ENCODE results near the gene PTPRN2. TPM values are rescaled to one million over a fixed set of nuclear protein-coding genes. Genes with fewer than 3 reads are reported as not detected.

The PTPRN2 gene
- total and polyA plus RNA-seq, 2 of the 13 experiments (the other 11 are each of a cell fraction or from before 2014, with no cell fraction given): 2.5 to 24.2 TPM

DNA sequence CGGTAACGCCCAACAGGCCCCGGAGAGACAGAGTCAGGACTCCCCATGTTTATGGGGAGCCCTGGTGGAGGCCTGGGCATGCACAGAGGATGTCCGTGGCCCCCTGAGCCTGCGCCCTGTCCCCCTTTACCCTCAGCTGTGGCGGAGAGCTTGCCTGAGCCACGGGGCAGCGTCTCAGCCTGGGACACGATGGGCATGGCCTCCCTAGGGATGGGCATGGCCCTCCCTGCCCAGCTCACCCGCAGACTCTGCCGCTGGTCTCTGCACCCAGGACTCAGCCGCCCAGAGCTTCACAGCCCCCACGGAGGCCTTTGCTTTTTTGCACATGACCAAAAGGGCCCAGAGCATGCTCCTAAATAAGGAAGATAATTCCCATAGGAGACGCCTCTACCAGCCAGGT, 394.2 kb downstream of the PTPRN2 start:
- no peak overlapping the region for H3K27ac ChIP-seq (ENCODE audit: extremely low read length, insufficient read depth, low read length)
- no peak overlapping the region for H3K4me2 ChIP-seq (ENCODE audit: low read depth, low read length)
- TF ChIP-seq AHR (CRISPR knock-in tag; IDR thresholded peaks at IDR 0.05) (no peak), SIN3A (IDR thresholded peaks at IDR 0.05; ENCODE audit: borderline replicate concordance, low read depth, low read length) (no peak), HOXA5 (CRISPR knock-in tag; IDR thresholded peaks at IDR 0.05) (no peak), ETV5 (CRISPR knock-in tag; IDR thresholded peaks at IDR 0.05; ENCODE audit: borderline replicate concordance) (no peak), REPIN1 (CRISPR knock-in tag; IDR thresholded peaks at IDR 0.05; ENCODE audit: borderline replicate concordance, low read depth) (no peak), ZBTB20 (CRISPR knock-in tag; IDR thresholded peaks at IDR 0.05; ENCODE audit: borderline replicate concordance, low read depth) (no peak), ZSCAN20 (CRISPR knock-in tag; IDR thresholded peaks at IDR 0.05; ENCODE audit: borderline replicate concordance) (no peak), ATRX (CRISPR knock-in tag; IDR thresholded peaks at IDR 0.05; ENCODE audit: borderline replicate concordance) (no peak), ZSCAN21 (CRISPR knock-in tag; IDR thresholded peaks at IDR 0.05; ENCODE audit: borderline replicate concordance) (no peak)
- TF ChIP-seq, protein P1, sequence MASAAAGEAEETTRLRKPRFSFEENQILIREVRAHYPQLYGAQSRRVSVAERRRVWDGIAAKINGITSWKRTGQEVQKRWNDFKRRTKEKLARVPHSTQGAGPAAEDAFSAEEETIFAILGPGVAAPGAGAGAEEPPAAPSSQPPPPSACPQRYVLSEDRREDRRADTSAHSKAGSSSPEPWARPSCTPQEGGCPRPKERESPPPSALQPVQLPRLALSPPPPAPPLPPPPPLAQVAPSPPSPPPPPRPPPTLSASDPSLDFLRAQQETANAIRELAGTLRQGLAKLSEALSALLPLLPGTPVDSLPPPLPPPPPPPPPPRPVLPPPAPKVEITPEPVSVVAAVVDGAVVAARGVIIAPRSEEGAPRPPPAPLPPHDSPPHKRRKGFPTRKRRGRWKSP (CRISPR knock-in tag; IDR thresholded peaks at IDR 0.05): no peak
- TF ChIP-seq, protein P2, sequence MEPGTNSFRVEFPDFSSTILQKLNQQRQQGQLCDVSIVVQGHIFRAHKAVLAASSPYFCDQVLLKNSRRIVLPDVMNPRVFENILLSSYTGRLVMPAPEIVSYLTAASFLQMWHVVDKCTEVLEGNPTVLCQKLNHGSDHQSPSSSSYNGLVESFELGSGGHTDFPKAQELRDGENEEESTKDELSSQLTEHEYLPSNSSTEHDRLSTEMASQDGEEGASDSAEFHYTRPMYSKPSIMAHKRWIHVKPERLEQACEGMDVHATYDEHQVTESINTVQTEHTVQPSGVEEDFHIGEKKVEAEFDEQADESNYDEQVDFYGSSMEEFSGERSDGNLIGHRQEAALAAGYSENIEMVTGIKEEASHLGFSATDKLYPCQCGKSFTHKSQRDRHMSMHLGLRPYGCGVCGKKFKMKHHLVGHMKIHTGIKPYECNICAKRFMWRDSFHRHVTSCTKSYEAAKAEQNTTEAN (CRISPR knock-in tag; conservative IDR thresholded peaks at IDR 0.05): no peak
- intact Hi-C loops (cut with micrococcal nuclease; ENCODE audit: unreplicated experiment) (no loop called here), in situ Hi-C loops (cut with HindIII; ENCODE audit: extremely low pct_ligation_motif_present, low pct_unique_long_range_greater_than_20kb) (no loop called here)
- DNase-seq (ENCODE audit: low spot score) (no peak), FAIRE-seq (no peak), ATAC-seq (no peak)
- POLR2A ChIA-PET: no interaction called here
- CTCF ChIA-PET (ENCODE audit: low intra/inter-chr PET ratio, low total read pairs): no interaction called here
- no peaks in the 10 kb centered on the region for H3K27me3 ChIP-seq (ENCODE audit: control insufficient read depth in 1 of 2, insufficient read depth in 2 of 2, low read length in 2 of 2)
- no peak overlapping the region for H3K9ac ChIP-seq (ENCODE audit: insufficient read depth, low read depth, low read length)
- H3K36me3 ChIP-seq (replicated peaks in 1 of 2; ENCODE audit: control insufficient read depth in 1 of 2, insufficient read depth in 2 of 2, low read length in 2 of 2): no peaks in the 10 kb centered on the region; a peak in 1 of 5 replicates
- no peak overlapping the region for H3K4me3 ChIP-seq (replicated peaks in 1 of 3; ENCODE audit: insufficient read depth in 1 of 3, low read depth in 2 of 3, low read length in 3 of 3)
- BruUV-seq (replicated peaks): no TSS peak
- no peak overlapping the region for H2AFZ ChIP-seq (ENCODE audit: low read length)
- H4K20me1 ChIP-seq (ENCODE audit: insufficient read depth, low read length): peaks cover 4% of the 10 kb centered on the region; the same call in 1 of the 2 replicates
- H3K9me3 ChIP-seq (ENCODE audit: low read length): peaks cover 28% of the 10 kb centered on the region
- 78% methylated on average over 6 of the region's 14 CpGs for WGBS (ENCODE audit: low lambda C conversion rate)
- H3K4me1 ChIP-seq (ENCODE audit: insufficient read depth, low read length): no peaks in the 10 kb centered on the region
- no peaks in the 10 kb centered on the region for H3K79me2 ChIP-seq (ENCODE audit: insufficient read depth, low read length)
